K562 (cell line): ENCODE results near the gene OTX2. TPM values are rescaled to one million over a fixed set of nuclear protein-coding genes. Genes with fewer than 3 reads are reported as not detected.

Experiments used
- ATAC-seq: fragments of 200-7000 bp; cut with Tn5 transposase; 3 replicates; pipeline ENCODE4 v1.9.1; 2020; ENCODE audit warnings: moderate library complexity
- BruUV-seq: library from RNA; stranded (reverse); fragments of 400-500 nt; replicated peaks from 2 replicates; lab custom pipeline; 2021; lab: Mats Ljungman, UMichigan
- CTCF ChIA-PET: fragments of 300-600 bp; formaldehyde crosslinking; extraction: SDS; loops from one replicate; lab custom pipeline; 2021; ENCODE audit warnings: low intra/inter-chr PET ratio; lab: Yijun Ruan, JAX
- POLR2A ChIA-PET: fragments of 300-600, 350-650 bp; sonication (Branson Sonifier 250); formaldehyde crosslinking; extraction: SDS; loops from one replicate; lab custom pipeline; 2021; ENCODE audit warnings: antibody characterized with exemption, inconsistent platforms; lab: Yijun Ruan, JAX
- DNase-seq, 4 experiments: peaks; one replicate each; pipeline versions ENCODE4 v3.0.0 to v3.0.0-alpha.2; 2011 to 2018; ENCODE audit warnings: low spot score in 3 of 4, mixed read lengths in 3 of 4; ENCODE audit errors: extremely low read depth in 1 of 4
- FAIRE-seq: peaks from 2 replicates; lab custom pipeline; 2011; peaks lifted over from hg19 to GRCh38; lab: Jason Lieb, UNC
- H2AFZ ChIP-seq: 2 replicates; pipeline ENCODE4 v1.6.0; 2011; ENCODE audit warnings: low read depth, low read length, control low read depth, inconsistent platforms
- H3K27ac ChIP-seq: fragments of 200-600 bp; 3 replicates; pipeline ENCODE4 v1.8.0; 2011; ENCODE audit warnings: low read depth, mild to moderate bottlenecking, control low read depth, inconsistent platforms, low read length, moderate library complexity, mixed read lengths; ENCODE audit errors: extremely low read depth
- H3K27me3 ChIP-seq, 2 experiments: fragments of 300-600 bp in 1 of 2; 2 replicates in 1 of 2; 3 replicates in 1 of 2; pipeline versions ENCODE4 v1.6.0 to v1.8.0; 2011; ENCODE audit warnings: inconsistent platforms in 2 of 2, low read length in 2 of 2, mild to moderate bottlenecking in 1 of 2, mixed read lengths in 1 of 2, moderate library complexity in 1 of 2; ENCODE audit not compliant: control insufficient read depth in 2 of 2, insufficient read depth in 2 of 2
- H3K36me3 ChIP-seq: fragments of 300-600 bp; 3 replicates; pipeline ENCODE4 v1.8.0; 2011; ENCODE audit warnings: mild to moderate bottlenecking, low read length, inconsistent platforms; ENCODE audit not compliant: control insufficient read depth, insufficient read depth
- H3K4me1 ChIP-seq, 2 experiments: fragments of 200-600 bp in 1 of 2; replicated peaks in 1 of 2; 2 replicates in 1 of 2; 3 replicates in 1 of 2; pipeline versions ENCODE4 v1.5.1 to v1.8.0; 2011; ENCODE audit warnings: inconsistent platforms in 2 of 2, low read length in 2 of 2, mild to moderate bottlenecking in 1 of 2, mixed read lengths in 1 of 2, moderate library complexity in 1 of 2; ENCODE audit not compliant: control insufficient read depth in 2 of 2, insufficient read depth in 2 of 2
- H3K4me2 ChIP-seq: 2 replicates; pipeline ENCODE4 v1.6.1; 2011; ENCODE audit warnings: low read length, control low read depth, inconsistent platforms, mixed read lengths; ENCODE audit not compliant: insufficient read depth
- H3K4me3 ChIP-seq: fragments of 200-600 bp; sonication (generic), shearing (Covaris generic); 2 replicates; pipeline ENCODE4 v1.5.1; 2016; ENCODE audit warnings: control low read depth, inconsistent platforms
- H3K79me2 ChIP-seq: fragments of 200-600 bp; 3 replicates; pipeline ENCODE4 v1.8.0; 2011; ENCODE audit warnings: low read length, inconsistent platforms; ENCODE audit not compliant: control insufficient read depth, insufficient read depth
- H3K9ac ChIP-seq, 2 experiments: 2 replicates each; pipeline versions ENCODE4 v1.6.0 to v1.6.1; 2011; ENCODE audit warnings: low read depth in 2 of 2, low read length in 2 of 2, control low read depth in 1 of 2, inconsistent platforms in 1 of 2, mild to moderate bottlenecking in 1 of 2, mixed read lengths in 1 of 2; ENCODE audit not compliant: insufficient read depth in 1 of 2
- H3K9me1 ChIP-seq: one replicate; pipeline ENCODE4 v1.6.0; 2011; ENCODE audit warnings: inconsistent platforms, mild to moderate bottlenecking, low read length, moderate library complexity; ENCODE audit not compliant: control insufficient read depth, insufficient read depth
- H3K9me3 ChIP-seq: replicated peaks from 2 replicates; pipeline ENCODE4 v1.5.1; 2011; ENCODE audit warnings: low read depth, low read length, inconsistent platforms; ENCODE audit not compliant: control insufficient read depth, insufficient read depth
- H4K20me1 ChIP-seq: replicated peaks from 2 replicates; pipeline ENCODE4 v1.6.1; 2011; ENCODE audit warnings: low read length, inconsistent platforms, mixed read lengths; ENCODE audit not compliant: control insufficient read depth, insufficient read depth
- ATF6 ChIP-seq: sonication (generic); formaldehyde crosslinking; IDR thresholded peaks from 2 replicates; pipeline ENCODE4 v1.4.0; 2020; ENCODE audit warnings: mild to moderate bottlenecking, missing genetic modification reagents
- HMBOX1 ChIP-seq: sonication (generic); IDR thresholded peaks from 2 replicates; pipeline ENCODE4 v1.6.1; 2016
- JUNB ChIP-seq: fragments of 450-650 bp; formaldehyde crosslinking; conservative IDR thresholded peaks from 2 replicates; pipeline ENCODE4 v1.4.0; 2020; ENCODE audit warnings: mild to moderate bottlenecking
- NR3C1 ChIP-seq: sonication (generic); formaldehyde crosslinking; IDR thresholded peaks from 2 replicates; pipeline ENCODE4 v1.8.1; 2022; ENCODE audit warnings: missing genetic modification reagents
- SETDB1 ChIP-seq: IDR thresholded peaks from one replicate; pipeline ENCODE4 v1.6.1; 2012; ENCODE audit warnings: low read length, control low read depth, inconsistent platforms
- STAT5B ChIP-seq: fragments of 250-450 bp; sonication (Bioruptor Pico); IDR thresholded peaks from 2 replicates; pipeline ENCODE4 v1.8.0; 2021; ENCODE audit warnings: mild to moderate bottlenecking, inconsistent platforms
- TAF15 ChIP-seq: fragments of 200-400 bp; formaldehyde crosslinking; IDR thresholded peaks from 2 replicates; pipeline ENCODE4 v1.6.1; 2017; ENCODE audit warnings: mild to moderate bottlenecking, low read depth, low read length, moderate library complexity
- TCF15 ChIP-seq: fragments of 250-450 bp; sonication (Bioruptor Pico); IDR thresholded peaks from 2 replicates; pipeline ENCODE4 v1.8.0; 2022; ENCODE audit warnings: moderate library complexity, mild to moderate bottlenecking, inconsistent platforms
- TCFL5 ChIP-seq: fragments of 250-450 bp; sonication (Bioruptor Pico); conservative IDR thresholded peaks from 2 replicates; pipeline ENCODE4 v1.6.1; 2021; ENCODE audit warnings: mild to moderate bottlenecking, moderate library complexity, matching md5 sums
- ZFP30 ChIP-seq: fragments of 250-450 bp; sonication (Bioruptor Pico); IDR thresholded peaks from 2 replicates; pipeline ENCODE4 v1.8.0; 2022; ENCODE audit warnings: moderate library complexity, mild to moderate bottlenecking, inconsistent platforms, borderline replicate concordance
- ZNF197 ChIP-seq: fragments of 200-800 bp; sonication (Bioruptor generic); IDR thresholded peaks from 2 replicates; pipeline ENCODE4 v1.6.1; 2016; ENCODE audit warnings: low read depth, missing genetic modification characterization, missing compliant biosample characterization
- WGBS: fragments of 100-300 bp; shearing (Covaris generic); methylation state at CpG from one replicate; pipeline ENCODE4 v1.1.6; 2016; ENCODE audit warnings: low coverage, mixed read lengths; ENCODE audit not compliant: insufficient coverage; ENCODE audit errors: missing lambda C conversion rate; 5-methylcytosine and 5-hydroxymethylcytosine counted together
- in situ Hi-C: fragments of 300-500 bp; cut with MboI; formaldehyde crosslinking; loops from 4 replicates; pipeline ENCODE4 v1.15.0; 2018; ENCODE audit warnings: inconsistent platforms, mixed read lengths
- intact Hi-C: fragments of 100-400 bp; cut with micrococcal nuclease; formaldehyde crosslinking; loops from 2 replicates; pipeline ENCODE4 v1.14.2; 2022
- polyA plus RNA-seq, 8 experiments: library from polyadenylated mRNA; depleted of rRNA in 4 of 8; stranded (reverse) in 5 of 8; unstranded in 3 of 8; fragments of >200 nt; fragmentation: Nextera tagmentation in 2 of 8; fragmentation: Illumina TruSeq in 1 of 8; extraction: Ambion mirVana in 2 of 8; extraction: Trizol in 1 of 8; gene quantifications; 2 replicates each; pipeline versions ENCODE4 v1.2.1 to v1.2.3, GENCODE V29; 2011 to 2014; ENCODE audit warnings: inconsistent platforms in 1 of 8, missing spikeins in 1 of 8
- total RNA-seq, 7 experiments: library from RNA; depleted of rRNA in 6 of 7; stranded (reverse); fragments of >200 nt in 6 of 7; fragmentation: Illumina TruSeq in 2 of 7; extraction: Trizol in 2 of 7; gene quantifications; 2 replicates each; pipeline versions ENCODE4 v1.2.1 to v1.2.3, GENCODE V29; 2011 to 2021; ENCODE audit warnings: low replicate concordance in 1 of 7

OTX2 gene
- total and polyA plus RNA-seq, 9 of the 15 experiments (the other 6 are each of a cell fraction or from before 2014, with no cell fraction given): not detected

- Histone ChIP-seq H3K9me1 (no peaks in the 10 kb centered on the region), H3K4me1 (peaks cover 0 to 26% of the 10 kb centered on the region in 2 experiments; a peak in 2 of 5 replicates), H3K79me2 (no peaks in the 10 kb centered on the region), H3K4me2 (no peak overlapping the region), H3K9me3 (no peaks in the 10 kb centered on the region), H3K9ac (no peak overlapping the region), H3K36me3 (no peaks in the 10 kb centered on the region), H4K20me1 (no peaks in the 10 kb centered on the region), H3K27me3 (peaks cover 6 to 45% of the 10 kb centered on the region in 2 experiments; a peak in 4 of 5 replicates), H3K27ac (no peak overlapping the region), H3K4me3 (no peak overlapping the region)
- intact Hi-C loops (no loop called here), in situ Hi-C loops (no loop called here)
- CTCF ChIA-PET: no interaction called here
- FAIRE-seq (no peak), ATAC-seq (no peak), DNase-seq (no peak)
- WGBS: 3% methylated on average over 16 of the region's 56 CpGs
- BruUV-seq: no TSS peak
- POLR2A ChIA-PET: no interaction called here
- TF ChIP-seq HMBOX1: no peak
- no peak for TF ChIP-seq STAT5B
- no peak for TF ChIP-seq NR3C1 (CRISPR knock-in tag)
- no peak for TF ChIP-seq SETDB1
- no peak for TF ChIP-seq TCFL5 (CRISPR knock-in tag)
- no peak for TF ChIP-seq TCF15 (CRISPR knock-in tag)
- TF ChIP-seq ZNF197 (CRISPR knock-in tag): no peak
- TF ChIP-seq TAF15: no peak
- TF ChIP-seq ATF6 (CRISPR knock-in tag): no peak
- no peak for TF ChIP-seq ZFP30 (CRISPR knock-in tag)
- TF ChIP-seq JUNB (CRISPR knock-in tag): no peak
- TF ChIP-seq, all 486 proteins: peak for 0
- no peak overlapping the region for H2AFZ ChIP-seq
Measured at GRCh38 chr14:56794557-56795283, 15.6 kb downstream of the OTX2 start.
